Measurements from ENCODE around the gene KLHL29.
A peak's percentile ranks its signal among the peaks of the same experiment; 100 is the strongest.

Gene KLHL29

DNA sequence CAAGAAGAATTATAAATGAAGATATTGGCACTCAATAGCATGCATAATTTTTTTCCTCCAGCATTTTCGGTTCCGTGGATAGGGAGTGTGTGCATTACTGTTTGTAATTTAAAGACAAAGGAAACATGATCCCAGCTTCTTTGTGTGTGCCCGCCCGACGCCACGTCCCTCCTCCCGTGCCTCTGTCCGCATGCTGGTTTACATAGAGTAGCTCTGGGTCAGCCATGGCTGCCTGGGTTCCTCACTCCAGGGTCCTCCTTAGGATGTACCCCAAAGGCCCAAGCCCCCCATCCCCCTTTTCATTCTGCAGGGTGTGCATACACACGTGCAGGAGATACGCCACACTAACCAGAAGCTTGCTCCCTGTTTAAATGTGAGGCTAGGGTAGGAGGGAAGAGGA is 214.7 kb downstream of the KLHL29 start:
- DNase-seq = peak; percentile 86

DNA sequence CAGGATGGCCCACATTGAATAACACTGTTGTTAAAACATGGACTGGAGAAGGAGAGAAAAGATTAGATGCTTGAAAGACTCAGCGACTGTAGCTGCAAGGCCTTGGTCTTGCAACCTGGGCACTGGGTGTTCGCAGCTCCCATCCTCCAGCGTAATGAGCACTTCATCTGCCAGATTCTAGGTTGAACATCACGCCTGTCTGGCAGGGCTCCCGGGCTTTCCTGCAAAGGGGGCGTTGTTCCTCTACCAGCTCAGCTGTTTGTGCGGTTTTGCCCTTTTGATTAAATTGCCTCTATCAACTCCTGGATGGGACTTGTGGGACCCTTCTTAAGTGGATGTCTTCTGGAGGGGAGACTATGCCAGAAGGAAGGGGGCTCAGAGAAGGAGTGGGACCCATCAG is 215.4 kb downstream of the KLHL29 start:
- DNase-seq = no peak

DNA sequence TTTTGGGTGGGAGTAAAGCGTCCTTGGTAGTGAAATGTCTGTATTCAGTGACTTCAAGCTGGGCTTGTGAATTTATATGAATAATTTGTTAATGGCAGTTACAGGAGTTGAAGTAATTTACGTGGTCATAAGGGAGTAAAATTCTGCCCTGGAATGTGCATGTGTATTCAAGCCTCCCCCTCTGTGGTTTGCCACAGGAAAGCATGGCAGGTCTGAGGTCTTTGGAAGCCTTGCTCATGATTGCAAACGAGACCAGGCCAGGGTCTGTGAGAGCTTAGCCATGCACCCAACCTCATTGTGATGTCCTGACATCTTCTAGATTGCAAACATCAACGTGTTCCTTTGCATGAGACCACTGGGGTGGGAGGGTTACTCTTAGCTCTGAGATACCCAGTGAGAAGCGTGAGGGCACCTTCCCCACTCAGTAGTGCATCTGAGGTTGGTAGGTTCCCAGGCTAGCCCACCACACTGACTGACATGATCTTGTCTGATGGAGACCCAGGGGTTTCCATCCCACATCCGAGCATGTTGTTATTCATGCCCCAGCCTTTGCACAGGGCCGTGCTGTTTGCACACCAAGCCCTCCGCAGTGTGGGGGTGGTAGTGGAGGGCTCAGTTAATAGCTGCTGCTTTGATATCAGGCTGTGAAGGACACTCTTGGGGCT is 216.5 kb downstream of the KLHL29 start:
- DNase-seq = no peak

DNA sequence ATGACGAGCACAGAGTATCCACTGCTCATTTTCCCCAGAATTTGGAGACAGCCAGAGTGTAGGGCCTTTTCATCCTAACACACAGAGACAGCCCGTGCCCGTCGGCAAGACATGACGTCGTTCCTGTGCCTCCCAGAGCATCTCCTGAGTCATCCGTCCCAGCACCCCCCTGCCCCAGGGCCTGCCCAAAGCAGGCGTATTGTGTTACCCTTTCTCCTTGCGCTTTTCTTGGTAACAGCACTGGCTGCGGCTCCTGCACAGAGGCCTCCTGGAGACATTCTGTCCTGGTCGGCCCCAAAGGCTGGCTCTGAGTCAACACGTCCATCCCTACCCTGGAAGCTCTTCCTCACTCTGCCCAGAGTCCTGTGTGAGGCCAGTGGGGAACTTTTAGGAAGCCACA is 217.1 kb downstream of the KLHL29 start:
- DNase-seq = no peak

DNA sequence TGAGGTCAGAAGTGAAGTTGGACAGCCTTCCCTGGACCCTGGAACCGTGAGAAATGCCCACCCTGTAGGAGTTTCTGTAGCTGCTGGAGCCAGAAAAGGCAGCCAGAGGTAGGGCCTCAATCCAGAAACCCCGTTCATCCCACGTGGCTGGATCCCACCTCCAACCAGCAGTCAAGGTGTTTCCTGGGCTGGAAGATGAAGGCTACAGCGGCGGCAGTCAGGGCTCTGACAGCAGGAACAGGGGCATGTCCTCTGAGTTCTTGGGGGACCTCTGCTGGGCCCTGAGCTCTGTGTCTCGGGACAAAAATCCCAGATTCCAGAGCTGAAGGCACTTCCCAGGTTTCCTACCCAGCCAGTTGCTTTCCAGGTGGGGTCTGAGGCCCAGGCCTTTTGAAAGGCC is 218.2 kb downstream of the KLHL29 start:
- no peak for DNase-seq

DNA sequence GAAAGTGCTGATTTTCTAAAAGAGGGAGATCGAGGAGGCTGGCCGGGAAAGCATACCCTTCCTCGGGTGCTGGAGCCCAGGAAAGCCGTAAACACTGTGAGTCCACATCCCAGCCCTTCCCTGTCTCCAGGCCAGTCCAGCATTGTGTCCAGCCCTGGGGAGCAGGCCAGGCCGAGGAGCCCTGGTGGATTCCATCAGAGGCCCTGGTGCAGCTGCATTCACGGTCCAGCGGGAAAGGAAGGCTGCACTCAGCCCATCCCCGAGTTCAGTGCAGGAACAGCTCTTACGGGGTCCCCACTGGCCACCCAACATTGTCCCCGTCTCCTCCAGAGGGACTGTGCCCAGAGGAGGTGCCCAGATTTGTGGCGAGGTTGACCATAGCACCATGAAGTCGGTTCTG is 218.6 kb downstream of the KLHL29 start:
- DNase-seq = no peak

DNA sequence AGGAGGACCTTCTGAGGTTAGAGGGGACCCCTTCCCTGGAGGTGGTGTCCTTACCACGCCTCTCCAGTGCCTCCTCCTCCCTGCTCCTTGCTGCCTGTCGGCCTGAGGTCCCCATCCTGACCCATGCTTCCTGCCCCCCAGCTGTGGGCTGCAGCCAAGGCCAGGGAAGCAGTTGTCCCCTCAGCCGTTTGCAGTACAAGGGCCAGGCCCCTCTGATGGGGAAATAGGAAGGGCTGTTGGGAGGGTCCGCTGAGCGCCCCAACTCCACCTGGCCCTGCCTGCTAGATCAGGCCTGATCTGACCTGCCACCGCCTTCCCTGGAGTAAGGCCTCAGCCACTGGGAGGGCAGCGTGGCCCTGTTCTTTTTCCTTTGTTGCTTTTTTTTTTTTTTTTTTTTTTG is 219.8 kb downstream of the KLHL29 start:
- no peak for DNase-seq

DNA sequence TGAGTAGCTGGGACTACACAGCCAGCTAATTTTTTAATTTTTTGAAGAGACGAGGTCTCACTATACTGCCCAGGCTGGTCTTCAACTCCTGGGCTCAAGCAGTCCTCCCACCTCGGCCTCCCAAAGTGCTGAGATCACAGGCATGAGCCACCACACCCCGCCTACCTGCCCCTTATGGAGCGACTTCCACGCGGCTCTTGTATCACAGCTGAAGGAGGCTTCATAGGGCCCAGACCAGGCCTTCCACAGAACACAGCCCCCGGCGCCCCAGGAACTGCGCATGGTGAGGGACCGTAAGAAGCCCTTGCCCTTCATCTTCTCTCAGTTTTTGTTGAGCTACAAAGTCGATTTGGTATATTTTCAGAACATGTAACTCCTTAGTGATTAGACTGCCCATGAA is 220.3 kb downstream of the KLHL29 start:
- DNase-seq = no peak

DNA sequence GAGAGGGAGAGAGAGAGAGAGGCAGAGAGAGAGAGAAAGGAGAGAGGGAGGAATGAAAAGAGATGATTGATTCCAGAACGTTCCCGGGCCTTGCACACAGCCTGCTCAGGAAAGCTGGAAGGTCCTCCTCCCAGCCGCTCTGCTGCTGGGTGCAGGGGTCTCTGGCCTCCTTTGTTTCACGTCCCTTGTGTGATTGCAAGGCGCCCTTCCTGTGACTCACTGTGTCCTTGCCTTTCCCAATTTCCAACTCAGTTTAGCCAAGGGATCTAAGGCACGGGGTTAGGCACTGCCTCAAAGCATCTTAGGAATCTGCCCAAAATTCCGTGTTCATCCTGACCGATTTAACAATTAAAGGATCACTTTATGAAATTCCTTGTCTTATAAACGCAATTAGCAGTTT is 221.2 kb downstream of the KLHL29 start:
- no peak for DNase-seq

DNA sequence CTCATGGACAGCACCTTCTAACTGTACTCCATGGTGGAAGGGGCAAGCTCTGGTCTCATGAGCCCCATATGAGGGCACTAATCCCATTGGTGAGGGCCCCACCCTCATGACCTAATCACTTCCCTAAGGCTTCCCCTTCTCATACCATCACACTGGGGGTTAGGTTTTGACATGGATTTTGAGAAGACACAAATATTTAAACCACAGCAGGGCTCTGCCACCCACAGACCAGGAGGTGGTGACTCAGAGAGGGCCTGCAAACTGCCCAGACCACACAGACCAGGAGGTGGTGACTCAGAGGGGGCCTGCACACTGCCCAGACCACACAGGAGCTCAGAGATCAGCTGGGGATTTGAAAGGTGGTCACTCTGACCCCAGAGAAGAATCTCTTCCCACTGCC is 222.0 kb downstream of the KLHL29 start:
- DNase-seq = no peak

DNA sequence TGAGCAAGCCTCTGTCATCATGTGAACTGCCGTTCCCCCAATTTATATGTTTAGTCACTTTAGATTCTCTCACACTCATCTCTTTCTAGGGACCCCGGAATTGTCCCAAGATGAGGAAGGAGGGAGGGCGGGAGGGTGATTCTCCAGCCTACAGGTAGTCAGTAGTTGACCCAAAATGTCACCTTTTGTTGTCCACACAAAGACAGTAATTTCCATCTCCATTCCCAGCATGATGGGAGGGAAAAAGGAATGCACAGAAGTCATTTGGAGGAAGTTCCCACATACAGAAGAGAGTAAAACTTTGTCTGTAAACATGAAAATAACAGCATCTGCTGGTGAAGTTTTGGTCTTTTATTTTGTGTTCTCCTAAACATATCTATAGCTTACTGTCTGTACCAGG is 222.9 kb downstream of the KLHL29 start:
- DNase-seq = no peak

DNA sequence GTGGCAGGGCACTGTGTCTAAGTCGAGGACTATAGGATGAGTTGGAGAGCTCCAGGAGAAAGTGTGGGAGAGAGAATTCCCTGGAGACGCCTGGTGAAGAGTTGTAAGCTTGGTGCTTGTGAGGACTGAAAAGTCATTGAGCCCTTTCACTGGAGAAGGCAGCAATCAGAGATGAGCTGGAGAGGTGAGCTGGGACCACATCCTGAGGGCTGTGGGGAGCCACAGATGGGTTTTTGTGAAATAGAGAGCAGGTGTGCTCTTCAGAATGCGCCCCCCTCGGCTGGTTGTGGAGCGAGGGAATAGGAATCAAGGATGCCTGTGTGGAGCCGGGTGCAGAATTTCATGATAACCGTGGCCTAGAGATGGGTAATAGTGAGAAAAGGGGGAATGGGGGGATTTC is 224.3 kb downstream of the KLHL29 start:
- no peak for DNase-seq

DNA sequence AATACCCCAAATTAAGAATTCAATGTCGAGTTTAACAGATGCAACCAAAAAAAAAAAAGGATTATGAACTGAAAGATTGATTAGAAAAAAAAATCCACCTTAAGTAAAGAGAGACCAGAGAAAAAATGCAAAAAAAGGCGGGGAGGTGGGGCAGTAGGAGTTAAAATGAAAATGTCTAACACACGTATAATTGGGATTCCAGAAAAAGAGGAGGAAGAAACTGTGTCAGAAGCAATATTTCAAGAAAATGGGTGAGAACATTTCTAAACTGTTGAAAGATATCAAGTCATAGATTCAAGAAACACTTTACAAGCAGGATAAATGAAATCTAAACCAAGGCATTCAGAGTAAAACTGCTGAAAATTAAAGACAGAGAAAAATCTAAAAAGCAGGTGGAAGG is 226.9 kb downstream of the KLHL29 start:
- no peak for DNase-seq

DNA sequence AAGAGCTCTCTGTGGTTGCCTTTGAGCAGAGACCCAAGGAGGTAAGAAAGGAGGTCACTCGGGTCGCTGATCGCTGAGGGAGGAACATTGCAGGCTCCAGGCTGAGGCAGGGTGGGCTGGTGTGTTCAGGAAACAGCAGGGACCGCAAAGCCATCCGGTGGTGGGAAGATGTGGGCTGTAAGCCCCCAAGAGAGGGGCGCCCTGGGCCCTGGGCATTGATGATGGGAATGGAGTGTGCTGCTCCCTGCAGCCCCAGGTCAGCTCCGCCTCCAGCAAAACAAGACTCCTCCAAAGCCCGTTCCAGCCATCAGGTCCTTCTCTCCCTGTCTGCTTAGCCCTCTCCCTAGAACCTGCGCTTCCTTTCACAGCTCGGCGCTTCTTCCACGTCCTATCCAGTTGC is 229.7 kb downstream of the KLHL29 start:
- DNase-seq = no peak

DNA sequence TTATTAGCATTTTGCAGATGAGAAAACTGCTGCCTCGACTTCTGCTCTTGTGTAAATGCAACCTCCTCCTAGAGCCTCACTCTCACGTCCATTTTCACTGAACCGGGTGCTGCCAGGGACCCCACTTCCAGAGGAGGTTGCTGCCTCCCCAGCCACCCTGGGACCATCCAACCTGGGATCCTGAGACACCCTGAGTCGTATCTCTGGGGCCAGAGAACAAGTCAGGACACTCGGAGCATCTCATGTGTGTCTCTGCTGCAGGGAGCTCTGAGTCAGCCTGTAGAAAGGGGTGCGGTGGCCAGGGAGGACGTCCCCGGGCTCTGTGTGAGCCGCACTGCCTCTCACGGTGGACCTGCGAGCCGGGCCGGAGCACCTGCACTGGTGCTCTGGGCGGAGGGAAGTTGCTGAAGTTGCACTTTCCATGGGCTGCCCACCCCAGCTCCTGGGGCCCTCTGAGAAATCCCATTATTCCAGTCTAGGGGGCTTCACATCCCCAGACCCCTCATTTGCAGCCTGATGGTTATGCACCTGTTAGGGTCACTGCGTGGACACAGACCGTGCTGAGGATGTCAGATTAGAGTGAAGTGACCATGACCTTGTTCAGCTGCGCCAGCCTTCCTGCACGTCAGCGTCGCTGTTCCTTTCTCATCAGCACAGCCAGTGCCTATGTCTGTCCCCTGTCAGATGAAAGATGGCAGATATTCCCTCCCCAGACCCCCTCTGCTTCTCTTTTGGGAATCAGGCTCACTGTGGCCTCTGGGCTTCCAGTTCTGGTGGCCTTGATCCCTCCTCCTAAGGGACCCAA is 230.4 kb downstream of the KLHL29 start:
- DNase-seq = no peak

DNA sequence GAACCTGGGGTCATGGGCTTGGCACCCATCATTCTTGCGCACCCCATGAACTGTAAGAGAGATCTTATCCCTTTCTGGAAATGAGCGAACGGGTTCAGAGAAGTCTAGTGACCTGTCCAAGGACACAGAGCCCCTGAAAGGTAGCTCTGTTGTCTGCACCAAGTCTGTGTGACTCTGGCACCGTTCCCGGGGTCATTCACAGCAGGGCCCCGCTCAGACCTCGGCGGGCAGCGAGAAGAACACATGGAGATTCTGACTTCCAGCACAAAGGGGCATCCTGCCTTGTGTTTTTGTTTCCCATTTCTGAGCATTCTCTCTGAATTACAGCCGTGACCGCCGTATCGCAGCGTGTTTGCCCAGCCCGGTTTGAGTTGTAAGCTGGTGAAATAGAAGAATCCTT is 231.7 kb downstream of the KLHL29 start:
- DNase-seq = no peak

DNA sequence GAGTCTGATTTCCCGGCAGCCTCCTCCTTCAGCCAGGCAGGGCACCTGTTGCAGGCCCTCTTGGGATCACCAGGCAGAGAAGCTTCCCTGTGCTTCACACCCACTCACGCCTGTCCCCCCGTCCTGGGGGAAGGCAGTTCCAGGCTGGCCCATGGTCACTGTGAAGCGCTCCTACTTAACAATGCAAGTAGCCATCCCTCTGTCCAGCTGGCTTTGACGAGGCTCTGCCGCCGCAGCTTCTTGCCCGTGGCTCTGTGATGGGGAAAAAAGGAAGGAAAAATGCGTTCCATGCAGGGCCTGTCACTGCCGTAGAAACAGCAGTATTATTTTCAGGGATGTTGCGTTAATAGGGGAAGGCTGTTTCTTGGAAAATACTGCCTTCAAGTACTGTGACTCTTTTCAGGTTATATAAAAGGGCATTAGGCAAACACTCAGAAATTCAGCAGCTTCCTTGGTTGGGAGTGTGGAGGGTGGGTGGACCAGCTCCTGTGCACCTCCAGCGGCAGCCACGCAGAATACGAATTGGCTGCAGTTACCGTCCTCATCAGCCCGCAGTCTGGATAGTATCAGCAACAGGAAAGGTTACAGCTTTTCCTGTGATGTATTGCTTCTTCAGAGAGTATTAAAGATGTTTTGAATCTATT is 232.3 kb downstream of the KLHL29 start:
- peak; percentile 38 for DNase-seq

DNA sequence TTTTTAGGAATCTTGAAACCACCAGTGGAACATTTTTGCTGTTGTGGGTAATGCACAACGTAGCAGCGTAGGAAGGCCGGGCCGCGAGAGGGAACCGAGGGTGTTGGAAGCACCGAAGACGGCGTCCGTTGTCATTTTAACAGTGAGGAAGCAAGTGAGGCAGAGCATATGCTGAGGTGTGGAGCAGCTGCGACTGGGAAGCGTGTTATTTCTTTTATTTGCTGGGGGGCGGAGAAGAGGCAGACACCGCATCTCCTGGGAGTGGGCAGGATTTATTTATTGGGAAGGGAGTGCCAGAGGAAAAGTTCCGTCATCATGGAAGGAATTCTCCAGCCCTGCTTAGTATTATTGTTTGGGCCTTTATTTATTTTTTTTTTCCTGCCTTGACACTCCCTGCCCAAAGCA is 232.8 kb downstream of the KLHL29 start:
- DNase-seq = peak; percentile 42

DNA sequence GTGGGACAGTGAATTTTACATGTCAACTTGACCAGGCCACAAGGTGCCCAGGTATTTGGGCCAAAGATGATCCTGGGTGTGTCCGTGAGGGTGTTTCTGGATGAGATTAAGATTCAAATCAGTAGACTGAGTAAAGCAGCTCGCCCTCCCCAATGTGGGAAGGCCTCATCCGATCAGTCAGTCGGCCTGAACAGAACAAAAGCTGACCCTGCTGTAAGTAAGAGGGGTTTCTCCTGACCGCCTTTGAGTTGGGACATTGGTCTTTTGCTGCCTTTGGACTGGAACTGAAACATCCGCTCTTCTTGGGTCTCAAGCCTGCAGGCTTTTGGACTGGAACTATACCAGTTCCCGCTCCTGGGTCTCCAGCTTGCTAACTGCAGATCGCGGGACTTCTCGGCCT is 233.3 kb downstream of the KLHL29 start:
- DNase-seq = no peak

DNA sequence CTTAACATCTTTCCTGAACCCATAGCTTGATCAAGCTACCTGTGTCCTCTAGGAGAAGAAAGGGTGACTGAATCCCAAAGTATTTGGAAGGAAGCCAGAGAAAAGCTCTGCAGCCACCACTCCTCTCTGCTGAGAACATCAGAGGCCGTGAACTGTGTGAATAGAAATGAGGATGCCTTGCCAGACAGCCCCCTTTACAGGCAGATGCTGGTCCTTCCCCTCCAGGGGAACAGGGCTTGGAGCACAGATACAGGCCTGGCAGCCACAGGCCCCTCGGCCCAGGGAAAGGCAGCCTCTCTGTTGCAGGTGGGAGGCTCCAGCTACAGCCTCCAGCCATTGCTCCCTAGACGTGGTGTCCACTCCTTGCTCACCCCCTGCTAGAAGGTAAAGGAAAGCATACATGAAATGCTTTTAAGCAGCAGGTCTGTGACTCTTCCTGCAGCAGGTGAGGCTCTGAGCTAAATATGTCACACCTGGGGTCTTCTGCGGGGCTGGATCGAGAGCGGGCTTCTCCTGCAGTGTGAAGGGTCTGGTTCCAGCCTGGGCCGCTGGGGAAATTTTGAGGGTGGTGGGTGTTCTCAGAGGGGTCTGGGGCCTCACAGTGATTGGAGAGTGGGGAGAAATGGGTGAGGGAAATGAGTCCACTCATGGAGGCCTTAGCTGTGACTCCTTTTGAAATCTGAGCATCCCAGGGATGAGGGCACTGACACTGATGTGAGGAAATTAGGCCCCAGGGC is 234.0 kb downstream of the KLHL29 start:
- no peak for DNase-seq

DNA sequence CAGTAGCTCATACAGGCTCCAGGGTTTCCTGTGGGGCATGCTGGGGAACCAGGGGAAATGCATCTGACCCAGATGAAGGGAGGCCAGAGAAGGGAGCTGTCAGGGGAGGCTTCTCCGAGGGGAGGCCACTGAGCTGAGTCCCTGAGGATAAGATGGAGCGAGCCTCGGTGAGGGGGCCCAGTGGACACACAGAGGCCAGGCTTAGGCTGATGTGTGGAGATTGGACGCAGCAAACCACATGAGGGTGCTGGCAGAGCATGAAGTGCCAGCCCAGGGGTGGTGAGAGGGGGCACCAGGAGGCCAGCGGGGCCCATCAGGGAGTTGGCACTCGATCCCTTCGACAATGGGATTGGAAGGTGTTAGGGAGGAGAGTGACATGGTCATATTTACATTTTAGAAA is 235.0 kb downstream of the KLHL29 start:
- no peak for DNase-seq

DNA sequence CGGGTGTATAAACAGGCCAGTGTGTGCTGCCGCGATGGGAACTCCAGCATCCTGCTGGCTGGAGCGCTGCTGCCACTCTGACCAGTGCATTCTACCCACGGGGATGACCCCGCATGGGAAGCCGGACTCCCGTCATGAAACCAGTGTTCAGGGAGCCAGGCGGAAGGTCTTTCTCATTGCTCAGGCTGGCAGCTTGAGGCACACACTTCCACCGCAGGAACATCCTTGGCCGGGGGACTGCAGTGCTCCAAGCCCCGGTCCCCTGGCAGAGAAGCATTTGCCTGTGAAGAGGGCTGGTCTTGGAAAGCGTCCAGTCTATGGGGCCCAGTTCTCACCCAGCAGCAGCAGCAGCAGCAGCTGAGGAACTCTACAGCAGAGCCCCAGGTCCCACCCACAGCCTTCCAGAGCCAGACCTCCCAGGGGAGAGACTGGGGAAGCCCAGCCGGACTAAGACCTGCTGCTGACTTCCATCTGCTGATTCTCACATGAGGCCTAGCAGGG is 235.9 kb downstream of the KLHL29 start:
- DNase-seq = peak; percentile 67

DNA sequence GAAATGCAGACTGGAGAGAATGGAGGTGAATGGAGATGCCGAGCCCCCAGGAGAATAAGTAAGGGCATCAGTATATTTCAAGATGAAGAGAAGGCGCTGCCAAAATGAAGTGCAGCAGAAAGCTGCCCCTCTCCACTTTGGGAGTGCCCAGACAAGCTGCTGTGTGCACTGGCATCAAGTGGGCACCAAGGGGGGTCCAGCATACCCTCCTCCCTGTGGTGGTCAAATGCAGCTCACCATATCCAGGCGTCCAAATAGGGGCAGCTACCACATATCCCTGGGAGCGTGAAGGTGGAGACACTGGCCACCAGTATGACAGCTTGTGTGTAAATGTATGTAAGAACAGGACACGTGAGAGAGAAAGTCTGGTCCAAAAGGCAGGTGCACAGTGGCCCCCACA is 236.6 kb downstream of the KLHL29 start:
- no peak for DNase-seq

Data from NCI-H2171 (cell line).